GM19099 (cell line): ENCODE results near the gene ANKRD33B.

Source experiments
- POLR2A ChIP-seq: IDR thresholded peaks from 3 replicates; pipeline ENCODE4 v1.6.1; 2011; ENCODE audit warnings: low read depth; ENCODE audit not compliant: insufficient read length; ENCODE audit errors: extremely low read depth

The ANKRD33B gene

GRCh38 chr5:10701567-10702039 lies 137.7 kb downstream of the ANKRD33B start:
- no peak for TF ChIP-seq POLR2A

GRCh38 chr5:10702040-10702629 lies 138.3 kb downstream of the ANKRD33B start:
- no peak for TF ChIP-seq POLR2A

GRCh38 chr5:10702911-10703491 lies 139.1 kb downstream of the ANKRD33B start:
- no peak for TF ChIP-seq POLR2A

GRCh38 chr5:10703676-10704075 lies 139.8 kb downstream of the ANKRD33B start:
- no peak for TF ChIP-seq POLR2A

GRCh38 chr5:10704949-10705621 lies 141.2 kb downstream of the ANKRD33B start:
- TF ChIP-seq POLR2A: no peak

- TF ChIP-seq POLR2A: no peak
Observed at GRCh38 chr5:10705747-10706146, 141.9 kb downstream of the ANKRD33B start.

- TF ChIP-seq POLR2A: no peak
Observed at GRCh38 chr5:10706326-10706725, 142.5 kb downstream of the ANKRD33B start.
